Stimulated activated CD8-positive, alpha-beta memory T cell treated with anti-CD3 and anti-CD28 coated beads, Interleukin-12 subunit alpha, Interleukin-12 subunit beta, amount 100 ng/mL, for 4 hours (primary cell): ENCODE results near the gene RNF180.

ENCODE experiments used
- DNase-seq: peaks from one replicate; pipeline ENCODE4 v3.0.0-alpha.2; 2020; ENCODE audit warnings: low read depth

RNF180 gene

GRCh38 chr5:64165500-64166200, at the start of gene RNF180:
Gene RNF180, plus strand, starts transcription at chr5:64165843. Its CDS starts 34,965 bp downstream, at chr5:64200808.
- DNase-seq: no peak

- DNase-seq: no peak
These were observed 40.1 kb upstream of the RNF180 start for GRCh38 chr5:64125521-64125920.

GRCh38 chr5:64126202-64126741, 39.4 kb upstream of the RNF180 start:
- DNase-seq: no peak

- no peak for DNase-seq
These were observed 25.6 kb upstream of the RNF180 start for GRCh38 chr5:64140018-64140417.

- DNase-seq: no peak
These were observed 21.0 kb upstream of the RNF180 start for GRCh38 chr5:64144425-64145215.

GRCh38 chr5:64145216-64145895, 20.3 kb upstream of the RNF180 start:
- DNase-seq: no peak

GRCh38 chr5:64147379-64147778, 18.3 kb upstream of the RNF180 start:
- no peak for DNase-seq

GRCh38 chr5:64147849-64148441, 17.7 kb upstream of the RNF180 start:
- DNase-seq: no peak

- DNase-seq: no peak
These were observed 16.4 kb upstream of the RNF180 start for GRCh38 chr5:64149268-64149667.

GRCh38 chr5:64149857-64150521, 15.7 kb upstream of the RNF180 start:
- DNase-seq: no peak

GRCh38 chr5:64156261-64156660, 9.4 kb upstream of the RNF180 start:
- DNase-seq: no peak

- no peak for DNase-seq
These were observed 6.8 kb upstream of the RNF180 start for GRCh38 chr5:64158827-64159226.

GRCh38 chr5:64160201-64160600, 5.4 kb upstream of the RNF180 start:
- DNase-seq: no peak

GRCh38 chr5:64161420-64161819, 4.2 kb upstream of the RNF180 start:
- DNase-seq: no peak

- DNase-seq: no peak
These were observed 2.5 kb upstream of the RNF180 start for GRCh38 chr5:64163135-64163534.

GRCh38 chr5:64163746-64164145, 1.9 kb upstream of the RNF180 start:
- no peak for DNase-seq

GRCh38 chr5:64164166-64164565, 1.5 kb upstream of the RNF180 start:
- no peak for DNase-seq

- no peak for DNase-seq
These were observed 513 bp upstream of the RNF180 start for GRCh38 chr5:64165160-64165499.

GRCh38 chr5:64166201-64166959, 737 bp downstream of the RNF180 start:
- no peak for DNase-seq

GRCh38 chr5:64176301-64176700, 10.7 kb downstream of the RNF180 start:
- DNase-seq: no peak
